HepG2 (cell line): ENCODE data around the gene MBD3L5. TPM values are rescaled to one million over a fixed set of nuclear protein-coding genes. Genes with fewer than 3 reads are reported as not detected.

Experiments used
- CENPX ChIP-seq: sonication (generic); formaldehyde crosslinking; IDR thresholded peaks from 2 replicates; pipeline ENCODE4 v1.9.0; 2021; ENCODE audit warnings: mild to moderate bottlenecking, missing genetic modification reagents, moderate library complexity
- CSRNP1 ChIP-seq: sonication (generic); formaldehyde crosslinking; IDR thresholded peaks from 2 replicates; pipeline ENCODE4 v1.8.1; 2023; ENCODE audit warnings: mild to moderate bottlenecking, missing genetic modification reagents
- DR1 ChIP-seq: sonication (generic); formaldehyde crosslinking; IDR thresholded peaks from 2 replicates; pipeline ENCODE4 v1.8.0; 2021; ENCODE audit warnings: mild to moderate bottlenecking, missing genetic modification reagents, inconsistent platforms
- GMEB1 ChIP-seq: sonication (generic); formaldehyde crosslinking; IDR thresholded peaks from 2 replicates; pipeline ENCODE4 v1.5.1; 2020; ENCODE audit warnings: missing genetic modification reagents, mild to moderate bottlenecking, borderline replicate concordance
- HCFC1 ChIP-seq: fragments of 150-350 bp; IDR thresholded peaks from 2 replicates; pipeline ENCODE4 v1.6.1; 2014; ENCODE audit warnings: low read depth, low read length
- HNRNPH1 ChIP-seq: fragments of 200-400 bp; formaldehyde crosslinking; optimal IDR thresholded peaks from 2 replicates; pipeline ENCODE3; 2017; ENCODE audit warnings: mild to moderate bottlenecking, low read depth, low read length
- MAF1 ChIP-seq: sonication (generic); formaldehyde crosslinking; IDR thresholded peaks from 2 replicates; pipeline ENCODE4 v1.5.0; 2020; ENCODE audit warnings: missing genetic modification reagents, borderline replicate concordance
- MAX ChIP-seq: IDR thresholded peaks from 2 replicates; pipeline ENCODE4 v1.6.1; 2012; ENCODE audit warnings: inconsistent platforms
- MAZ ChIP-seq, 2 experiments: sonication (generic) in 1 of 2; formaldehyde crosslinking in 1 of 2; IDR thresholded peaks; 2 replicates each; pipeline versions ENCODE4 v1.5.0 to v1.6.1; 2012 to 2020; ENCODE audit warnings: low read depth in 2 of 2, mild to moderate bottlenecking in 2 of 2, borderline replicate concordance in 1 of 2, improper control_type of control experiment in 1 of 2, low read length in 1 of 2, missing genetic modification reagents in 1 of 2, moderate library complexity in 1 of 2
- MED13 ChIP-seq: sonication (generic); formaldehyde crosslinking; IDR thresholded peaks from 2 replicates; pipeline ENCODE4 v1.5.0; 2020; ENCODE audit warnings: missing genetic modification reagents
- MEIS1 ChIP-seq: sonication (generic); formaldehyde crosslinking; IDR thresholded peaks from 2 replicates; pipeline ENCODE4 v1.9.0; 2021; ENCODE audit warnings: mild to moderate bottlenecking, missing genetic modification reagents, moderate library complexity, borderline replicate concordance
- NCOA5 ChIP-seq: sonication (generic); formaldehyde crosslinking; IDR thresholded peaks from 2 replicates; pipeline ENCODE4 v1.4.0; 2020; ENCODE audit warnings: missing genetic modification reagents
- NFYB ChIP-seq: sonication (generic); formaldehyde crosslinking; IDR thresholded peaks from 2 replicates; pipeline ENCODE4 v1.4.0; 2020; ENCODE audit warnings: missing genetic modification reagents
- NKX3-1 ChIP-seq: sonication (generic); formaldehyde crosslinking; IDR thresholded peaks from 2 replicates; pipeline ENCODE4 v1.5.0; 2020; ENCODE audit warnings: missing genetic modification reagents
- SALL1 ChIP-seq: sonication (generic); formaldehyde crosslinking; IDR thresholded peaks from 2 replicates; pipeline ENCODE4 v1.8.0; 2022; ENCODE audit warnings: mild to moderate bottlenecking, missing genetic modification reagents
- TEAD2 ChIP-seq: sonication (generic); formaldehyde crosslinking; IDR thresholded peaks from 2 replicates; pipeline ENCODE4 v1.9.0; 2021; ENCODE audit warnings: missing genetic modification reagents
- TEAD3 ChIP-seq: optimal IDR thresholded peaks from 2 replicates; pipeline ENCODE3; 2016; ENCODE audit warnings: borderline replicate concordance
- TSC22D2 ChIP-seq: sonication (generic); formaldehyde crosslinking; IDR thresholded peaks from 2 replicates; pipeline ENCODE4 v1.5.1; 2020; ENCODE audit warnings: missing genetic modification reagents, mild to moderate bottlenecking, borderline replicate concordance
- ZMAT5 ChIP-seq: sonication (generic); formaldehyde crosslinking; IDR thresholded peaks from 2 replicates; pipeline ENCODE4 v1.5.0; 2020; ENCODE audit warnings: mild to moderate bottlenecking, low read depth, missing genetic modification reagents, borderline replicate concordance
- ZNF138 ChIP-seq: sonication (generic); formaldehyde crosslinking; IDR thresholded peaks from 2 replicates; pipeline ENCODE4 v1.5.0; 2020; ENCODE audit warnings: mild to moderate bottlenecking, low read depth, missing genetic modification reagents
- ZNF230 ChIP-seq: sonication (generic); formaldehyde crosslinking; IDR thresholded peaks from 2 replicates; pipeline ENCODE4 v1.4.0; 2020; ENCODE audit warnings: mild to moderate bottlenecking, missing genetic modification reagents
- ZNF354B ChIP-seq: sonication (generic); formaldehyde crosslinking; IDR thresholded peaks from 2 replicates; pipeline ENCODE4 v1.8.0; 2022; ENCODE audit warnings: mild to moderate bottlenecking, missing genetic modification reagents
- ZNF367 ChIP-seq: sonication (generic); formaldehyde crosslinking; IDR thresholded peaks from 2 replicates; pipeline ENCODE4 v1.4.0; 2020; ENCODE audit warnings: missing genetic modification reagents, borderline replicate concordance
- ZNF546 ChIP-seq: sonication (generic); formaldehyde crosslinking; conservative IDR thresholded peaks from 2 replicates; pipeline ENCODE4 v1.8.1; 2023; ENCODE audit warnings: mild to moderate bottlenecking, missing genetic modification reagents
- ZNF570 ChIP-seq: sonication (generic); formaldehyde crosslinking; IDR thresholded peaks from 2 replicates; pipeline ENCODE4 v1.4.0; 2020; ENCODE audit warnings: mild to moderate bottlenecking, missing genetic modification reagents, borderline replicate concordance
- ZNF660 ChIP-seq: sonication (generic); formaldehyde crosslinking; IDR thresholded peaks from 2 replicates; pipeline ENCODE4 v1.5.1; 2020; ENCODE audit warnings: mild to moderate bottlenecking, low read depth, missing genetic modification reagents, borderline replicate concordance
- ZNF737 ChIP-seq: sonication (generic); formaldehyde crosslinking; IDR thresholded peaks from 2 replicates; pipeline ENCODE4 v1.5.0; 2020; ENCODE audit warnings: missing genetic modification reagents, mild to moderate bottlenecking, borderline replicate concordance
- polyA plus RNA-seq, 8 experiments: library from polyadenylated mRNA; depleted of rRNA in 3 of 8; stranded (reverse) in 7 of 8; unstranded in 1 of 8; fragments of >200 nt; fragmentation: Illumina TruSeq in 4 of 8; extraction: Trizol in 4 of 8; gene quantifications; 2 replicates each; pipeline versions ENCODE4 v1.2.1 to v1.2.3, GENCODE V29; 2011 to 2016; ENCODE audit warnings: low read depth in 4 of 8, missing spikeins in 1 of 8, mixed read lengths in 1 of 8; ENCODE audit not compliant: insufficient read depth in 1 of 8
- total RNA-seq, 5 experiments: library from RNA; depleted of rRNA; stranded (reverse); fragments of >200 nt; fragmentation: Illumina TruSeq; extraction: Trizol; gene quantifications; 2 replicates each; pipeline ENCODE4 v1.2.3, GENCODE V29; 2016; ENCODE audit warnings: low read depth in 1 of 5

Gene MBD3L5
- total and polyA plus RNA-seq, 2 of the 13 experiments (the other 11 are each of a cell fraction or from before 2014, with no cell fraction given): not detected

GRCh38 chr19:7069042-7069903 is 38.9 kb downstream of the MBD3L5 start, which contains the start of gene ZNF557 (continued):
- TF ChIP-seq CSRNP1 (CRISPR knock-in tag) (peak; percentile 70), ZNF660 (no peak), MED13 (CRISPR knock-in tag) (0 out of 2 replicates have a peak, but pooled peaks have one; percentile 28), HNRNPH1 (no peak), HCFC1 (no peak), ZNF546 (no peak), ZNF230 (CRISPR knock-in tag) (no peak), SALL1 (CRISPR knock-in tag) (peak; percentile 80), ZNF354B (CRISPR knock-in tag) (0 out of 2 replicates have a peak, but pooled peaks have one; percentile 64), ZNF138 (no peak), TEAD2 (CRISPR knock-in tag) (no peak), TEAD3 (CRISPR knock-in tag) (peak; percentile 15), GMEB1 (CRISPR knock-in tag) (peak; percentile 68), ZNF737 (no peak), MAX (peak; percentile 65), NFYB (CRISPR knock-in tag) (no peak), CENPX (CRISPR knock-in tag) (no peak), MEIS1 (CRISPR knock-in tag) (no peak), ZMAT5 (no peak), NKX3-1 (CRISPR knock-in tag) (no peak), ZNF570 (CRISPR knock-in tag) (no peak), MAZ (IDR thresholded peaks at IDR 0.05; ENCODE audit: borderline replicate concordance, low read depth, low read length) (peak; percentile 78; the same call in 1 of the 2 replicates), MAZ (CRISPR knock-in tag; IDR thresholded peaks at IDR 0.05; ENCODE audit: low read depth) (peak; percentile 54), DR1 (0 out of 2 replicates have a peak, but pooled peaks have one; percentile 52), ZNF367 (no peak), TSC22D2 (no peak), MAF1 (CRISPR knock-in tag) (0 out of 2 replicates have a peak, but pooled peaks have one; percentile 52), NCOA5 (CRISPR knock-in tag) (no peak)
